ENCODE measurements around the gene PTPRR.
A peak's percentile ranks its signal among the peaks of the same experiment; 100 is the strongest.

PTPRR gene

GRCh38 chr12:70837026-70837425, 83.5 kb downstream of the PTPRR start:
- no peak for DNase-seq (ENCODE audit: low read depth)
- TF ChIP-seq CTCF (IDR thresholded peaks at IDR 0.05; ENCODE audit: low read length, missing control alignments) = no peak
- no peak overlapping the region for H3K4me3 ChIP-seq (replicated peaks; ENCODE audit: low read depth, low read length)

- no peak for TF ChIP-seq CTCF (IDR thresholded peaks at IDR 0.05; ENCODE audit: low read length, missing control alignments)
- no peak for DNase-seq (ENCODE audit: low read depth)
- no peak overlapping the region for H3K4me3 ChIP-seq (replicated peaks; ENCODE audit: low read depth, low read length)
Measured at GRCh38 chr12:70835948-70836347, 84.6 kb downstream of the PTPRR start.

- no peak overlapping the region for H3K4me3 ChIP-seq (replicated peaks; ENCODE audit: low read depth, low read length)
- peak; percentile 14 for DNase-seq (ENCODE audit: low read depth)
- TF ChIP-seq CTCF (IDR thresholded peaks at IDR 0.05; ENCODE audit: low read length, missing control alignments) = no peak
Measured at GRCh38 chr12:70831543-70831942, 89.0 kb downstream of the PTPRR start.

GRCh38 chr12:70830221-70831061, 90.1 kb downstream of the PTPRR start:
- H3K4me3 ChIP-seq (replicated peaks; ENCODE audit: low read depth, low read length) = no peak overlapping the region
- TF ChIP-seq CTCF (IDR thresholded peaks at IDR 0.05; ENCODE audit: low read length, missing control alignments) = no peak
- no peak for DNase-seq (ENCODE audit: low read depth)

- TF ChIP-seq CTCF (IDR thresholded peaks at IDR 0.05; ENCODE audit: low read length, missing control alignments) = no peak
- H3K4me3 ChIP-seq (replicated peaks; ENCODE audit: low read depth, low read length) = no peak overlapping the region
- no peak for DNase-seq (ENCODE audit: low read depth)
Measured at GRCh38 chr12:70829070-70829469, 91.5 kb downstream of the PTPRR start.

GRCh38 chr12:70828351-70828750, 92.2 kb downstream of the PTPRR start:
- no peak for TF ChIP-seq CTCF (IDR thresholded peaks at IDR 0.05; ENCODE audit: low read length, missing control alignments)
- DNase-seq (ENCODE audit: low read depth) = peak; percentile 13
- H3K4me3 ChIP-seq (replicated peaks; ENCODE audit: low read depth, low read length) = no peak overlapping the region

- TF ChIP-seq CTCF (IDR thresholded peaks at IDR 0.05; ENCODE audit: low read length, missing control alignments) = no peak
- H3K4me3 ChIP-seq (replicated peaks; ENCODE audit: low read depth, low read length) = no peak overlapping the region
- no peak for DNase-seq (ENCODE audit: low read depth)
Measured at GRCh38 chr12:70826156-70826555, 94.4 kb downstream of the PTPRR start.

Measured in fibroblast of pulmonary artery (primary cell).